Measurements from ENCODE around the gene ATAD3C. TPM values are rescaled to one million over a fixed set of nuclear protein-coding genes. Genes with fewer than 3 reads are reported as not detected.
"Not testable (repeated sequence)": the region's sequence is repeated elsewhere in the genome, so short reads cannot be mapped to it uniquely, and the experiment has no call there.

The ATAD3C gene
- total and polyA plus RNA-seq, 2 of the 8 experiments (the other 6 are each of a cell fraction or from before 2014, with no cell fraction given), result 2.0 to 2.7 TPM

DNA sequence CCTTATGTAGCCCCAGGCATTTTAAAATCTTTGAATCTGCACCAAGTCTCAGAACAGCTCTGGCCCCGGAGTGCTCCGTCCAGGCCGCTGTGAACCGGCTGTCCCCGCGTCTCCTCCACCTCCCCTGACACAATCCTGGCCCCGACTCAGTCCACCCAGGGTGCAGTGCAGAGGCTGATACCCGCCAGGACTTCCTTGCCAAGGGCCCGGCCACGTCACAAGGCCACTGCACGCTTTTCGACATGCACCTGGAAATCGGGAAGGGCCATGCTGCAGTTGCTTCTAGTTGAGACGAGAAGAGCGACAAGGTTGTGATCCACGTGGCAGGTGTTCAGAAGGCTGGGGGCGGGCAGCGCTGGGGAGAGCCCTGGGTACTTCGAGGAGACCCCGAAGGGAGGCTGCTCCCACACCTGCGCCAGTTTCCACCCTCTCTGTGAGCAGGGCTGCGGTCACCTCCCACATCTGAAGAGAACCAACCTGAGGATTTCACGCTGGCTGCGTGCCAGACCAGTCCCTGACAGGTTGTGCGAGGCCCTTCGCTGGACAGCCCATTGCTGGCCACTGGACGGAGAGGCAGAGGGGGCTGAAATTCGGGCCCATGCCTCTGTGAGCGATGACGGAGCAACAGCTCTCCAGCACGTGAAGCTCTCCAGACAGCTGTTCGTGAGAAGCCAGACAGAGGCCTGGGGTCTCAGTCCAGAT is 7.3 kb upstream of the ATAD3C start (continued):
- no peak for TF ChIP-seq BRCA1 (IDR thresholded peaks at IDR 0.05; ENCODE audit: low read depth, low read length)

DNA sequence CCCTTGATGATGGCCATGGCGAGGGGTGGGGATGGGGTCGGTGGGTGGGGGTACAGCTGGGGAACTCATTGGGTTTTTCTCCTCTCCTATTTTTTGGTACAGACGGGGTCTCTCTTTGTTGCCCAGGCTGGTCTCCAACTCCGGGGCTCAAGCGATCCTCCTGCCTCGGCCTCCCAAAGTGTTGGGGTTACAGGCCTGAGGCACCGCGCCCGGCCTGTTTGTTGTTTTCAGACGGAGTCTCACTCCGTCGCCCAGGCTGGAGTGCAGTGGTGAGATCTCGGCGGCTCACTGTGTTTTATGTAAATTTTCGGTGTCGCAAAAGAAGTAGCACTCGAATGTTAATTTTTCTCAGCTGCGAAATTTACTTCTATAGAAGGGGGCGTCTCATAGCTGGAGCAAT is 2.9 kb upstream of the ATAD3C start:
- H3K4ac ChIP-seq (replicated peaks; ENCODE audit: insufficient read length, low read depth, low read length); FAIRE-seq; H3K23ac ChIP-seq (ENCODE audit: insufficient read length); H3K27ac ChIP-seq (ENCODE audit: low read depth, low read length); H2AFZ ChIP-seq (ENCODE audit: low read length); H2BK120ac ChIP-seq (replicated peaks; ENCODE audit: low read depth, low read length); H3K4me1 ChIP-seq (replicated peaks in 1 of 4; ENCODE audit: control insufficient read depth in 3 of 4, insufficient read depth in 4 of 4, low read length in 3 of 4); H3K27me3 ChIP-seq (replicated peaks in 1 of 4; ENCODE audit: control insufficient read depth in 3 of 4, extremely low read depth in 1 of 4, insufficient read depth in 3 of 4, low read length in 3 of 4); H3K23me2 ChIP-seq (ENCODE audit: low read depth, low read length); H4K91ac ChIP-seq (replicated peaks; ENCODE audit: insufficient read length, low read length); H3K18ac ChIP-seq (ENCODE audit: extremely low read depth, low read length); H3K4me3 ChIP-seq (ENCODE audit: extremely low read depth in 1 of 4, insufficient read depth in 2 of 4, low read depth in 3 of 4, low read length in 4 of 4); H3K9me3 ChIP-seq (ENCODE audit: insufficient read depth in 2 of 2, low read depth in 1 of 2, low read length in 1 of 2); H3K4me2 ChIP-seq (ENCODE audit: insufficient read depth in 1 of 2, low read depth in 2 of 2, low read length in 2 of 2); H2BK5ac ChIP-seq (ENCODE audit: low read depth, low read length); H3K14ac ChIP-seq (ENCODE audit: insufficient read length); H3K56ac ChIP-seq (replicated peaks; ENCODE audit: insufficient read length, low read depth, low read length); H3K79me2 ChIP-seq (ENCODE audit: control insufficient read depth in 1 of 2, insufficient read depth in 2 of 2, low read length in 2 of 2); H3K9ac ChIP-seq (replicated peaks in 1 of 4; ENCODE audit: extremely low read depth in 1 of 4, low read depth in 3 of 4, low read length in 3 of 4); DNase-seq (ENCODE audit: low read depth in 1 of 2, low spot score in 2 of 2); H3K36me3 ChIP-seq (ENCODE audit: control insufficient read depth in 2 of 4, insufficient read depth in 4 of 4, low read length in 3 of 4); H2BK12ac ChIP-seq (ENCODE audit: low read depth, low read length); H4K8ac ChIP-seq (ENCODE audit: extremely low read depth, insufficient read depth, low read length); H4K5ac ChIP-seq (ENCODE audit: insufficient read length, low read depth, low read length); H2BK15ac ChIP-seq (ENCODE audit: low read length); H3K79me1 ChIP-seq (ENCODE audit: low read depth, low read length); CTCF ChIA-PET (ENCODE audit: partially characterized antibody); H2BK20ac ChIP-seq (ENCODE audit: low read length); H4K20me1 ChIP-seq (replicated peaks in 1 of 2; ENCODE audit: control insufficient read depth in 1 of 2, insufficient read depth in 2 of 2, low read length in 2 of 2); H2AK5ac ChIP-seq (ENCODE audit: low read depth, low read length): not testable (repeated sequence)
- 96% methylated on average over 12 of the region's 19 CpGs; no CpG with 5 or more reads in 1 of the 2 experiments for WGBS, 2 experiments (ENCODE audit: extremely low coverage in 1 of 2, insufficient coverage in 1 of 2, insufficient read length in 1 of 2, insufficient replicate concordance in 2 of 2, low coverage in 1 of 2, low lambda C conversion rate in 2 of 2, missing lambda C conversion rate in 1 of 2)
- POLR2A ChIA-PET (ENCODE audit: partially characterized antibody), result interaction anchor here (1.8 kb wide), 1 partner anchor 10 kb away, joined by 5 read pairs; no protein-coding TSS in a partner anchor

Measured in H1 (cell line).